Liver (tissue), 9 donors: ENCODE measurements around the gene MAPRE3. TPM values are rescaled to one million over a fixed set of nuclear protein-coding genes. Genes with fewer than 3 reads are reported as not detected.

Experiments used
- DNase-seq: peaks from one replicate; pipeline ENCODE4 v3.0.0-alpha.2; 2017; ENCODE audit warnings: low spot score
- H3K27ac ChIP-seq, 2 donors: one replicate each; pipeline ENCODE4 v1.7.0; 2013; ENCODE audit warnings: inconsistent platforms in 2 of 2, low read length in 2 of 2, control low read depth in 1 of 2, low read depth in 1 of 2, mild to moderate bottlenecking in 1 of 2
- H3K27me3 ChIP-seq, 4 donors: one replicate each; pipeline versions ENCODE4 v1.6.1 to v1.7.0; 2013; ENCODE audit warnings: low read length in 3 of 4, inconsistent platforms in 1 of 4, mild to moderate bottlenecking in 1 of 4, moderate library complexity in 1 of 4; ENCODE audit not compliant: control insufficient read depth in 4 of 4, insufficient read depth in 4 of 4
- H3K36me3 ChIP-seq, 4 donors: one replicate each; pipeline versions ENCODE4 v1.6.1 to v1.7.0; 2013; ENCODE audit warnings: low read length in 3 of 4, mild to moderate bottlenecking in 3 of 4, low read depth in 1 of 4, moderate library complexity in 1 of 4; ENCODE audit not compliant: control insufficient read depth in 4 of 4, insufficient read depth in 3 of 4
- H3K4me1 ChIP-seq, 4 donors: one replicate each; pipeline versions ENCODE4 v1.6.1 to v1.7.0; 2013; ENCODE audit warnings: low read length in 3 of 4, mild to moderate bottlenecking in 3 of 4, moderate library complexity in 1 of 4; ENCODE audit not compliant: control insufficient read depth in 4 of 4, insufficient read depth in 4 of 4
- H3K4me3 ChIP-seq, 3 donors: one replicate each; pipeline versions ENCODE4 v1.6.1 to v1.7.0; 2013; ENCODE audit warnings: low read length in 3 of 3, control low read depth in 1 of 3, low read depth in 1 of 3, mild to moderate bottlenecking in 1 of 3
- H3K9ac ChIP-seq, 2 donors: one replicate each; pipeline ENCODE4 v1.7.0; 2013; ENCODE audit warnings: low read length in 2 of 2, mild to moderate bottlenecking in 2 of 2, moderate library complexity in 2 of 2, control low read depth in 1 of 2, low read depth in 1 of 2
- H3K9me3 ChIP-seq, 4 donors: one replicate each; pipeline versions ENCODE4 v1.6.1 to v1.7.0; 2013; ENCODE audit warnings: low read length in 3 of 4; ENCODE audit not compliant: control insufficient read depth in 4 of 4
- CTCF ChIP-seq: fragments of 150-350 bp; IDR thresholded peaks from 2 replicates; pipeline ENCODE4 v1.5.1; 2017; ENCODE audit warnings: improper control_type of control experiment, low read depth, low read length; ENCODE audit not compliant: missing input control
- EGR1 ChIP-seq, 2 donors: IDR thresholded peaks; 2 replicates each; pipeline ENCODE4 v1.6.1; 2016 to 2018; ENCODE audit warnings: antibody characterized with exemption in 2 of 2, low read depth in 2 of 2
- FOXA1 ChIP-seq: IDR thresholded peaks from 2 replicates; pipeline ENCODE4 v1.6.1; 2016; ENCODE audit warnings: antibody characterized with exemption
- FOXA2 ChIP-seq: IDR thresholded peaks from 2 replicates; pipeline ENCODE4 v1.6.1; 2016; ENCODE audit warnings: antibody characterized with exemption
- GABPA ChIP-seq, 2 donors: IDR thresholded peaks in 1 of 2; conservative IDR thresholded peaks in 1 of 2; 2 replicates each; pipeline ENCODE4 v1.6.1; 2016; ENCODE audit warnings: antibody characterized with exemption in 2 of 2, mild to moderate bottlenecking in 1 of 2, moderate library complexity in 1 of 2
- HNF4A ChIP-seq, 2 donors: conservative IDR thresholded peaks; 2 replicates each; pipeline ENCODE4 v1.6.1; 2016; ENCODE audit warnings: antibody characterized with exemption in 2 of 2, mild to moderate bottlenecking in 2 of 2
- HNF4G ChIP-seq: IDR thresholded peaks from 2 replicates; pipeline ENCODE4 v1.6.1; 2016; ENCODE audit warnings: antibody characterized with exemption
- JUND ChIP-seq, 2 donors: IDR thresholded peaks; 2 replicates each; pipeline ENCODE4 v1.6.1; 2016; ENCODE audit warnings: antibody characterized with exemption in 2 of 2
- MAX ChIP-seq: IDR thresholded peaks from 2 replicates; pipeline ENCODE4 v1.6.1; 2016; ENCODE audit warnings: antibody characterized with exemption
- NR2F2 ChIP-seq: IDR thresholded peaks from 2 replicates; pipeline ENCODE4 v1.6.1; 2016; ENCODE audit warnings: antibody characterized with exemption
- RAD21 ChIP-seq, 2 donors: IDR thresholded peaks; 2 replicates each; pipeline ENCODE4 v1.6.1; 2016; ENCODE audit warnings: antibody characterized with exemption in 2 of 2, mild to moderate bottlenecking in 2 of 2
- REST ChIP-seq: IDR thresholded peaks from 2 replicates; pipeline ENCODE4 v1.6.1; 2016; ENCODE audit warnings: antibody characterized with exemption, mild to moderate bottlenecking
- RXRA ChIP-seq, 2 donors: IDR thresholded peaks; 2 replicates each; pipeline ENCODE4 v1.6.1; 2017 to 2018; ENCODE audit warnings: antibody characterized with exemption in 2 of 2, mild to moderate bottlenecking in 1 of 2
- SP1 ChIP-seq: IDR thresholded peaks from 2 replicates; pipeline ENCODE4 v1.6.1; 2018; ENCODE audit warnings: antibody characterized with exemption, mild to moderate bottlenecking
- TAF1 ChIP-seq: conservative IDR thresholded peaks from 2 replicates; pipeline ENCODE4 v1.6.1; 2016; ENCODE audit warnings: antibody characterized with exemption, mild to moderate bottlenecking
- YY1 ChIP-seq: IDR thresholded peaks from 2 replicates; pipeline ENCODE4 v1.6.1; 2016; ENCODE audit warnings: antibody characterized with exemption, mild to moderate bottlenecking
- WGBS: extraction: QIAGEN DNeasy Blood & Tissue Kit; methylation state at CpG from one replicate; pipeline ENCODE4 v1.1.7; 2013; 5-methylcytosine and 5-hydroxymethylcytosine counted together
- polyA plus RNA-seq, 2 donors: library from polyadenylated mRNA; stranded (reverse) in 1 of 2; unstranded in 1 of 2; fragments of 200-250 nt in 1 of 2; fragments of >200 nt in 1 of 2; fragmentation: Nextera tagmentation in 1 of 2; extraction: Ambion mirVana in 1 of 2; gene quantifications; one replicate each; pipeline versions ENCODE4 v1.2.1 to v1.2.3, GENCODE V29; 2013 to 2015
- total RNA-seq, 2 donors: library from RNA; depleted of rRNA; stranded (reverse); fragments of >200 nt; gene quantifications; one replicate each; pipeline ENCODE4 v1.2.3, GENCODE V29; 2014
- TF ChIP-seq, protein P1 (sequence below): IDR thresholded peaks from 2 replicates; pipeline ENCODE4 v1.6.1; 2016; ENCODE audit warnings: antibody characterized with exemption
- donor health status: healthy.
- donor health status: healthy.
- donor health status: healthy.
- donor health status: healthy.
- donor health status: healthy.

MAPRE3 gene
- total and polyA plus RNA-seq, 4 donors: 1.0 to 15.8 (median 9.8) TPM

GRCh38 chr2:26945991-26946750, 24.3 kb upstream of the MAPRE3 start:
- 77% methylated on average over 12 of the region's 12 CpGs for WGBS
- TF ChIP-seq FOXA2: no peak
- no peak for TF ChIP-seq JUND (IDR thresholded peaks at IDR 0.05)
- TF ChIP-seq FOXA1: no peak
- TF ChIP-seq YY1: no peak
- no peak for TF ChIP-seq GABPA (IDR thresholded peaks at IDR 0.05 in 1 of 2, conservative IDR thresholded peaks at IDR 0.05 in 1 of 2)
- no peak for TF ChIP-seq REST
- TF ChIP-seq EGR1 (IDR thresholded peaks at IDR 0.05; ENCODE audit: low read depth in 2 of 2): no peak
- no peak for TF ChIP-seq MAX
- no peak for TF ChIP-seq SP1
- TF ChIP-seq RAD21 (IDR thresholded peaks at IDR 0.05): no peak
- TF ChIP-seq HNF4G: no peak
- TF ChIP-seq RXRA (IDR thresholded peaks at IDR 0.05): no peak
- H3K27me3 ChIP-seq: no peaks in the 10 kb centered on the region
- no peak for DNase-seq
- H3K4me3 ChIP-seq: no peak overlapping the region
- H3K9ac ChIP-seq: no peak overlapping the region
- H3K4me1 ChIP-seq: no peaks in the 10 kb centered on the region
- no peaks in the 10 kb centered on the region for H3K9me3 ChIP-seq
- no peaks in the 10 kb centered on the region for H3K36me3 ChIP-seq
- no peak overlapping the region for H3K27ac ChIP-seq

DNA sequence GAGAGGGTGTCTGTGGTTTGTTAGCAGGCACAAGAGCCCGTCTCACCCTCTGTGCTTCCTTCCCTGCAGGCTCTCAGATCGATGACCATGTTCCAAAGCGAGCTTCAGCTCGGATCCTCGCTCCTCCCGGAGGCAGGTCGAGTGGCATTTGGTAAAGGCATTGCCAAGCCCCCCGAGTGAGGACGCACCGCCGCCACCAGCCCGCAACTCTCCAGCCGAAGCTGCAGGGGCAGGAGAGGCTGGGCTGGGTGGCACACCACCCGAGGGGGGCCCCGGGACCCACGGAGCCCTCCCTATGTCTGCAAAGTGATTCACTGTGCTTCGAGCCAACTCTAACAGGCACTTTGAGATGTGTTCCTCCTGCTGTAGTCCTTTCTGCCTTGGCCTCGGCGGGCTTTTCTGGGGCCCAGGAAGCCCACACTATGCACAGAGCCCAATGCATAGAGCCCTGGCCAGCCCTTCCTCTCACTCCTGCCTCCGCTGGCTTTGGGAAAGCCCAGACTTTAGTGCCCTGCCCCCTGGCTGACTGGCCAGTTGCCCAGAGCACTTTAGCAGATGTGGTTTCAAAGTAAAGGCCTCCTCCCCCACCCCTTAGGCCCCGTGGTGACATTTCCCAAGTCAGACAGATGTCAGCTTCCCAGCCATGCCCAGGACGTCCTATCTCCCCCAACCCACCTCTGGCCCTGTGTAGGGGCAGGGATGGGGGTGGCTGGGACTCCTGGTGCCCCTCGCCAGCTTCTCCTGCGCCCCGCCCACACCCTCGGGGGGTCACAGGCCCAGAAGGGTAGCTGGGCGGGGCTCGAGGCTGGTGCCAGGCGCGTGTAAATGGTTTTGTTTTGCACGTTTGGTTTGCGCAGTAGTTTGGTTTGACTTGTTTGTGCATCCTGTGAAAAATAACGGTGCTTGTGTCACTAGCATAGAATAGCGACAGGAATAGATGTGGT, 23.3 kb upstream of the MAPRE3 start:
- WGBS: 66% methylated on average over 34 of the region's 34 CpGs
- DNase-seq: no peak
- no peaks in the 10 kb centered on the region for H3K36me3 ChIP-seq
- H3K9me3 ChIP-seq: no peaks in the 10 kb centered on the region
- no peak overlapping the region for H3K9ac ChIP-seq
- H3K4me1 ChIP-seq: no peaks in the 10 kb centered on the region
- H3K27ac ChIP-seq: no peak overlapping the region
- no peak overlapping the region for H3K4me3 ChIP-seq
- H3K27me3 ChIP-seq: no peaks in the 10 kb centered on the region
- no peak for TF ChIP-seq GABPA (IDR thresholded peaks at IDR 0.05 in 1 of 2, conservative IDR thresholded peaks at IDR 0.05 in 1 of 2)
- no peak for TF ChIP-seq TAF1
- TF ChIP-seq SP1: no peak
- no peak for TF ChIP-seq EGR1 (IDR thresholded peaks at IDR 0.05; ENCODE audit: low read depth in 2 of 2)
- no peak for TF ChIP-seq HNF4A (conservative IDR thresholded peaks at IDR 0.05)
- no peak for TF ChIP-seq MAX
- no peak for TF ChIP-seq FOXA2
- TF ChIP-seq CTCF: no peak
- no peak for TF ChIP-seq RAD21 (IDR thresholded peaks at IDR 0.05)
- TF ChIP-seq HNF4G: no peak
- no peak for TF ChIP-seq YY1
- TF ChIP-seq JUND (IDR thresholded peaks at IDR 0.05): no peak
- TF ChIP-seq, protein P1, sequence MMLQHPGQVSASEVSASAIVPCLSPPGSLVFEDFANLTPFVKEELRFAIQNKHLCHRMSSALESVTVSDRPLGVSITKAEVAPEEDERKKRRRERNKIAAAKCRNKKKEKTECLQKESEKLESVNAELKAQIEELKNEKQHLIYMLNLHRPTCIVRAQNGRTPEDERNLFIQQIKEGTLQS: no peak
- no peak for TF ChIP-seq REST
- no peak for TF ChIP-seq RXRA (IDR thresholded peaks at IDR 0.05)
- no peak for TF ChIP-seq NR2F2
